ENCODE data around the gene ART1. TPM values are rescaled to one million over a fixed set of nuclear protein-coding genes. Genes with fewer than 3 reads are reported as not detected.

The ART1 gene
- total RNA-seq, 1 donor from 2014 or later = not detected

DNA sequence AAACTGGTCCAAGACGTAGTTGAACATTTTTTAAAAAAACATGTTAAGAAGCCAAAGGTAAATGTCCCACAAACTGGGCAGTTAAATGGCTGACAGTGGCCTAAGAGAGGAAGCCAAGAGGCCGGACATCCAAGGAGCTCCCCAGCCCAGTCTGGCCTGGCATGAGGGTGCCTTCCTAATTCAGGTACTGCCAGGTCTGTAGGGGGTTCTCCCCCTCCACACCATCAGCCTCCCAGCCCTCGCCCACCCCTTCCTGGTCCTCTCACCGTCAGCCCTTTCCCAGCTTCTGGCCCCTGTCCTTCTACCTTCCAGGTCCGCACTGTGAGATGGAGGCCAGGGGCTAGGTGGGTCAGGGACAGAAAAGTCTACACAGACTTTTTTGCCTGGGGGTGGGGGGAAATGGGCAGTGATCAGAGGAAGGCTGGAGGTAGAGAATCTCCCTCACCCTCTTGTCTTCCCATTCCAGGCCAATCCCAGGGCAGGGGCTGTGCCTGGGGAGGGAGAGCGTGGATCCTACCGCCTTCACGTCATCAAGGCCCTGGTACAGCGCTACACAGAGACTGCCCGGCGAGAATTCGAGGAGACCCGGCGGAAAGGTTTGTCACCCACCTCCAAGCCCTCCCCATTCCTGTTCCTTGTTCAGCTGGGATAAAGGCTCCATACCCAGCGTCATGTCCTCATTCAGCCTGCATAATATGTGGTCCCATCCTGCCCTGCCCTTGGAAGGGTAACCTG is 9.1 kb upstream of the ART1 start:
- Histone ChIP-seq H3K27ac (ENCODE audit: low read depth, low read length) (no peak overlapping the region), H3K4me2 (ENCODE audit: low read length) (no peak overlapping the region), H3K4me3 (ENCODE audit: insufficient read depth, low read depth, low read length) (no peak overlapping the region), H3K36me3 (ENCODE audit: insufficient read depth, low read length) (no peaks in the 10 kb centered on the region), H3K9ac (ENCODE audit: low read length) (no peak overlapping the region), H3K9me3 (ENCODE audit: insufficient read depth, low read depth, low read length) (no peaks in the 10 kb centered on the region), H4K20me1 (ENCODE audit: insufficient read depth, low read length) (no peaks in the 10 kb centered on the region), H2AFZ (ENCODE audit: low read depth, low read length) (no peak overlapping the region), H3K4me1 (ENCODE audit: insufficient read depth, low read length) (no peaks in the 10 kb centered on the region), H3K79me2 (ENCODE audit: insufficient read depth, low read length) (no peaks in the 10 kb centered on the region), H3K27me3 (ENCODE audit: insufficient read depth, low read length) (no peaks in the 10 kb centered on the region)
- peaks cover 3% of the 10 kb centered on the region for H3K36me3 Mint-ChIP-seq (ENCODE audit: low read depth, unreplicated experiment)
- no peaks in the 10 kb centered on the region for H3K4me1 Mint-ChIP-seq (ENCODE audit: low read depth, unreplicated experiment)
- TF ChIP-seq CTCF (IDR thresholded peaks at IDR 0.05; ENCODE audit: insufficient read depth, low read depth, low read length) = no peak
- no peak for TF ChIP-seq EZH2 (IDR thresholded peaks at IDR 0.05; ENCODE audit: insufficient read depth, low read length)
- H3K9me3 Mint-ChIP-seq (ENCODE audit: unreplicated experiment) = no peaks in the 10 kb centered on the region
- FAIRE-seq (no peak), DNase-seq (ENCODE audit: low read depth) (no peak)
- no peak overlapping the region for H3K27ac Mint-ChIP-seq (ENCODE audit: unreplicated experiment)
- peaks cover 46% of the 10 kb centered on the region for H3K27me3 Mint-ChIP-seq (ENCODE audit: low read depth, unreplicated experiment)
- no peak overlapping the region for H3K4me3 Mint-ChIP-seq (ENCODE audit: unreplicated experiment)

- no peak overlapping the region for H3K4me3 Mint-ChIP-seq (ENCODE audit: unreplicated experiment)
- no peak for FAIRE-seq
- no peaks in the 10 kb centered on the region for H3K4me1 Mint-ChIP-seq (ENCODE audit: low read depth, unreplicated experiment)
- no peaks in the 10 kb centered on the region for H4K20me1 ChIP-seq (ENCODE audit: insufficient read depth, low read length)
- H3K27ac Mint-ChIP-seq (ENCODE audit: unreplicated experiment) = no peak overlapping the region
- no peak overlapping the region for H3K27ac ChIP-seq (ENCODE audit: low read depth, low read length)
- no peak overlapping the region for H2AFZ ChIP-seq (ENCODE audit: low read depth, low read length)
- peaks cover 3% of the 10 kb centered on the region for H3K36me3 Mint-ChIP-seq (ENCODE audit: low read depth, unreplicated experiment)
- TF ChIP-seq CTCF (IDR thresholded peaks at IDR 0.05; ENCODE audit: insufficient read depth, low read depth, low read length) (no peak), EZH2 (IDR thresholded peaks at IDR 0.05; ENCODE audit: insufficient read depth, low read length) (no peak)
- H3K27me3 Mint-ChIP-seq (ENCODE audit: low read depth, unreplicated experiment) = peaks cover 51% of the 10 kb centered on the region
- H3K27me3 ChIP-seq (ENCODE audit: insufficient read depth, low read length) = no peaks in the 10 kb centered on the region
- no peak overlapping the region for H3K4me3 ChIP-seq (ENCODE audit: insufficient read depth, low read depth, low read length)
- no peak overlapping the region for H3K9ac ChIP-seq (ENCODE audit: low read length)
- H3K9me3 ChIP-seq (ENCODE audit: insufficient read depth, low read depth, low read length) = no peaks in the 10 kb centered on the region
- DNase-seq (ENCODE audit: low read depth) = no peak
- no peaks in the 10 kb centered on the region for H3K9me3 Mint-ChIP-seq (ENCODE audit: unreplicated experiment)
- H3K79me2 ChIP-seq (ENCODE audit: insufficient read depth, low read length) = no peaks in the 10 kb centered on the region
- H3K36me3 ChIP-seq (ENCODE audit: insufficient read depth, low read length) = no peaks in the 10 kb centered on the region
- no peak overlapping the region for H3K4me2 ChIP-seq (ENCODE audit: low read length)
- peaks cover under 1% of the 10 kb centered on the region for H3K4me1 ChIP-seq (ENCODE audit: insufficient read depth, low read length)
Observed at GRCh38 chr11:3637201-3637600, 7.7 kb upstream of the ART1 start.

- H3K4me3 Mint-ChIP-seq (ENCODE audit: unreplicated experiment) = no peak overlapping the region
- Histone ChIP-seq H3K27me3 (ENCODE audit: insufficient read depth, low read length) (no peaks in the 10 kb centered on the region), H3K27ac (ENCODE audit: low read depth, low read length) (no peak overlapping the region), H3K36me3 (ENCODE audit: insufficient read depth, low read length) (no peaks in the 10 kb centered on the region), H3K4me3 (ENCODE audit: insufficient read depth, low read depth, low read length) (no peak overlapping the region), H3K4me2 (ENCODE audit: low read length) (no peak overlapping the region), H3K4me1 (ENCODE audit: insufficient read depth, low read length) (peaks cover 7% of the 10 kb centered on the region), H4K20me1 (ENCODE audit: insufficient read depth, low read length) (no peaks in the 10 kb centered on the region), H2AFZ (ENCODE audit: low read depth, low read length) (no peak overlapping the region), H3K9me3 (ENCODE audit: insufficient read depth, low read depth, low read length) (no peaks in the 10 kb centered on the region), H3K9ac (ENCODE audit: low read length) (no peak overlapping the region), H3K79me2 (ENCODE audit: insufficient read depth, low read length) (no peaks in the 10 kb centered on the region)
- H3K27ac Mint-ChIP-seq (ENCODE audit: unreplicated experiment) = no peak overlapping the region
- no peak for DNase-seq (ENCODE audit: low read depth)
- H3K36me3 Mint-ChIP-seq (ENCODE audit: low read depth, unreplicated experiment) = peaks cover 2% of the 10 kb centered on the region
- H3K4me1 Mint-ChIP-seq (ENCODE audit: low read depth, unreplicated experiment) = no peaks in the 10 kb centered on the region
- no peaks in the 10 kb centered on the region for H3K9me3 Mint-ChIP-seq (ENCODE audit: unreplicated experiment)
- no peak for FAIRE-seq
- peaks cover 53% of the 10 kb centered on the region for H3K27me3 Mint-ChIP-seq (ENCODE audit: low read depth, unreplicated experiment)
- TF ChIP-seq EZH2 (IDR thresholded peaks at IDR 0.05; ENCODE audit: insufficient read depth, low read length) = no peak
- no peak for TF ChIP-seq CTCF (IDR thresholded peaks at IDR 0.05; ENCODE audit: insufficient read depth, low read depth, low read length)
Observed at GRCh38 chr11:3638513-3638912, 6.4 kb upstream of the ART1 start.
